Common myeloid progenitor, CD34-positive (primary cell): ENCODE results near the gene OXA1L.
"Not testable (repeated sequence)": the region's sequence is repeated elsewhere in the genome, so short reads cannot be mapped to it uniquely, and the experiment has no call there.

ENCODE experiments used
- CTCF ChIA-PET: fragments of 350-600 bp; sonication (Branson Sonifier 250); formaldehyde crosslinking; loops from one replicate; lab custom pipeline; 2021; ENCODE audit warnings: antibody characterized with exemption; lab: Charles Lee
- POLR2A ChIA-PET: fragments of 350-600 bp; sonication (Branson Sonifier 250); formaldehyde crosslinking; loops from one replicate; lab custom pipeline; 2021; ENCODE audit warnings: antibody characterized with exemption; lab: Charles Lee
- DNase-seq, 3 donors: peaks; one replicate each; pipeline versions ENCODE4 v3.0.0 to v3.0.0-alpha.2; 2013
- H3K27ac ChIP-seq, 2 experiments: 1 replicate in 1 of 2; 2 replicates in 1 of 2; pipeline ENCODE4 v1.7.0; 2013; ENCODE audit warnings: inconsistent platforms in 2 of 2, low read length in 2 of 2, mild to moderate bottlenecking in 2 of 2, low read depth in 1 of 2, moderate library complexity in 1 of 2; ENCODE audit not compliant: severe bottlenecking in 2 of 2, insufficient read depth in 1 of 2, poor library complexity in 1 of 2
- H3K27me3 ChIP-seq, 5 experiments: replicated peaks in 2 of 5; 1 replicate in 3 of 5; 2 replicates in 2 of 5; pipeline versions ENCODE4 v1.6.1 to v1.7.0; 2013; ENCODE audit warnings: low read length in 4 of 5, mild to moderate bottlenecking in 2 of 5, moderate library complexity in 2 of 5, inconsistent platforms in 1 of 5; ENCODE audit not compliant: insufficient read depth in 5 of 5, control insufficient read depth in 4 of 5
- H3K36me3 ChIP-seq, 4 experiments: 1 replicate in 2 of 4; 2 replicates in 2 of 4; pipeline versions ENCODE4 v1.6.1 to v1.7.0; 2013; ENCODE audit warnings: low read length in 3 of 4, control low read depth in 1 of 4, mild to moderate bottlenecking in 1 of 4; ENCODE audit not compliant: control insufficient read depth in 4 of 4, insufficient read depth in 4 of 4
- H3K4me1 ChIP-seq, 4 experiments: 1 replicate in 3 of 4; 2 replicates in 1 of 4; pipeline versions ENCODE4 v1.6.1 to v1.7.1; 2013; ENCODE audit warnings: low read length in 3 of 4, mild to moderate bottlenecking in 3 of 4, control low read depth in 1 of 4, inconsistent platforms in 1 of 4, moderate library complexity in 1 of 4; ENCODE audit not compliant: control insufficient read depth in 4 of 4, insufficient read depth in 4 of 4; ENCODE audit errors: control extremely low read depth in 1 of 4
- H3K4me3 ChIP-seq, 7 experiments: 1 replicate in 4 of 7; 2 replicates in 3 of 7; pipeline versions ENCODE4 v1.5.1 to v1.7.0; 2013; ENCODE audit warnings: mild to moderate bottlenecking in 7 of 7, low read length in 6 of 7, moderate library complexity in 6 of 7, inconsistent platforms in 2 of 7, low read depth in 2 of 7, control low read depth in 1 of 7; ENCODE audit not compliant: insufficient read depth in 4 of 7, control insufficient read depth in 1 of 7; ENCODE audit errors: extremely low read depth in 1 of 7
- H3K9me3 ChIP-seq, 5 experiments: 1 replicate in 4 of 5; 2 replicates in 1 of 5; pipeline versions ENCODE4 v1.6.1 to v1.7.1; 2013; ENCODE audit warnings: low read length in 4 of 5, mild to moderate bottlenecking in 2 of 5, inconsistent platforms in 1 of 5, low read depth in 1 of 5, moderate library complexity in 1 of 5; ENCODE audit not compliant: control insufficient read depth in 4 of 5, insufficient read depth in 2 of 5; ENCODE audit errors: control extremely low read depth in 1 of 5
- WGBS: methylation state at CpG from one replicate; pipeline ENCODE4 v1.1.5; 2013; ENCODE audit not compliant: insufficient coverage; 5-methylcytosine and 5-hydroxymethylcytosine counted together

The OXA1L gene

DNA sequence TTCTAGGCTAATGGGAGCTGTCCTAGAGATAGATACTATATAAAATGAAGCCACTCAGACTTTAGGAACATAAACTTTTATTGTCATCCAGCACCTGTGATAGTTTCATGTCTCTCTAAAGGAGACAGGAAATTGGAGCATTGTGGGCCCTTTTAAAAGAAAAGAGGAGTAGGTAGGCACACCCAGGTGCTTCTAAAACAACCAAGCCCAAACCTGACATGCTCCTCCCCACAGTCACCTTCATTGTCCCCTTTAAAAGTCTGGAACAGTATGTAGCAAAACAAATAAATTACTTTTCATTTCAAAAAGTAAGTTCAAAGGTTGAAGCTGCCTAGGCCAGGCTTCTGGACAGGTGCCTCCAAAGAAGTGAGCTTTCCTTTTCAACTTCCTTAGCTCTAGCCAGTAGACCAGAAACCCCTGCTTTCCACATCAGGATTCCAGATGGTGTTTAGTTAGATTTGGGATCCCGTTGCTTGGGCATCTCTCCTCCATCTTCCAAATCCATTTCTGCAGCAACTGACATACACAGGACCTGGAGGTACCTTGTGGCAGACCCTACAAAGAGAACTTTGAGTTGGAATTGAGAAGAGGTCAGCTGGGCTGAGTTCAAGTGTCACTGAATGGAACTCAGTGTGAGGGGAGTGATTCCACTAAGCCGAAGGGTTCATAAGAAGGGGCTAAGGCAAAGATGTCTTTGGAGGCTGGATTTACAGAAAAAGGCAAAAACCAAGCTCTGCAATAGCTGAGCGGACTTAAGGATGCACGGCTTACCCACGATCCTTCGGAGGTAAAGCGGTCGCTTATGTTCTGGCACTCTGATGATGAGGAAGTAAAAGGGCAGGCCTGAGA, 6.9 kb downstream of the OXA1L start:
- Histone ChIP-seq H3K27me3 (no peaks in the 10 kb centered on the region), H3K36me3 (peaks cover 11 to 58% (median 40%) of the 10 kb centered on the region in 4 experiments), H3K9me3 (no peaks in the 10 kb centered on the region), H3K27ac (no peak overlapping the region), H3K4me1 (no peaks in the 10 kb centered on the region), H3K4me3 (no peak overlapping the region)
- DNase-seq: no peak
- POLR2A ChIA-PET: no interaction called here
- CTCF ChIA-PET: interaction anchor here (0.8 to 2.7 kb wide), 5 partner anchors 8 to 79 kb away, joined by 3 to 6 read pairs (median 4); no protein-coding TSS in a partner anchor
- WGBS: 98% methylated on average over 7 of the region's 8 CpGs

DNA sequence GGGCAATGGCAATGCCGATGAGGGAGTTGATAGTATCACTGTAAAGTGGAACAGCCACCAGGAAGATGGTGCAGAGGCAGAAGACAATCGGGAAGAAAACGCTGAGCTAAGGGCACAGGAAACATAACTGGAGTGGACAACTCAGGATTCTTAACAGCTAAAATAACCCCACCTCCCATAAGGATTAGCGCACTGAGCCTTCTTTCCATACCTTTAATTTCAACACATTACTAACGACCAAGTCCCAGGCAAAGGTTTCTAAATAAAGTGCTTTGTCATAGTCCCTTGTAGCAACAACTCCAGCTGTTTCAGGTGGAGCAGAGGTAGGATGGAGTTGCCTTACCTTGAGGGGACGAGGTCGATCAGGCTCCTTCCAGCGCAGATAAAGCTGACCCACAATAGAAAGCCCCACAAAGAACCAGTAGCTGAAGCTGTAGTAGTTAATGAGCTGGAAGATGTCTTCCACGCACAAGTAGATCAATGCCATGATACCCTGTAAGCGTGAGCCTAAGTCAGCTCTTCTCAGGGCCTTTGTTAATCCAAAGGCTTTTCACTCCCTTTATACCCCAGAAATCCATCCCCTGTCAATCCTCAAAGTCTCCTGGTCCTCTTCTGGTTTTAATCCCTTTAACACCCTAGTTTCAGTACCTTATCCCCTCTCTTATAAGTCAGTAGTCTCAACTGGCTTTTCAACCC, 7.7 kb downstream of the OXA1L start:
- no peak for DNase-seq
- 93% methylated on average over 7 of the region's 10 CpGs for WGBS
- no peaks in the 10 kb centered on the region for H3K9me3 ChIP-seq
- no peaks in the 10 kb centered on the region for H3K27me3 ChIP-seq
- ChIA-PET CTCF (interaction anchor here (0.8 to 2.7 kb wide), 5 partner anchors 9 to 79 kb away, joined by 3 to 6 read pairs (median 4); no protein-coding TSS in a partner anchor), POLR2A (no interaction called here)
- H3K4me3 ChIP-seq: no peak overlapping the region
- H3K27ac ChIP-seq: no peak overlapping the region
- H3K4me1 ChIP-seq: no peaks in the 10 kb centered on the region
- H3K36me3 ChIP-seq: peaks cover 8 to 52% (median 38%) of the 10 kb centered on the region in 4 experiments

DNA sequence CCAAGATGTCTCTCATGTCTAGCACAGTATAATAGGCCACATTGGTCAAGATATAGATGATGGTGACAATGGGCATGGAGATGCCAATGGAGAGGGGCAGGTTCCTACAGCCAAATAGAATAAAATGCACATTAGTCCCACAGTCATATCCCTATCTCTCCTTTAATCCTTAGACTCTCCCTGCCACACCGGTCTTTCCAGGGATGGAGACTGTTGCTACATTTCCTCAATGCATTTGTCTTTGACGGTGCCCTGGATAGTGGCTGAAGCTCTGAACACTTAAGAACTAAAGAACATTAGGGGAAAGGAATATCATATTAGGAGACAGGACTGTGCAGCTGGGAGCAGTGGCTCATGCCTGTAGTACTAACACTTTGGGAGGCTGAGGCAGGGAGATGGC, 9.7 kb downstream of the OXA1L start:
- no peaks in the 10 kb centered on the region for H3K27me3 ChIP-seq
- H3K4me3 ChIP-seq: no peak overlapping the region
- peaks cover 0 to 31% (median 17%) of the 10 kb centered on the region in 4 experiments for H3K36me3 ChIP-seq
- H3K4me1 ChIP-seq: peaks cover 0 to 5% (median 0%) of the 10 kb centered on the region in 4 experiments
- H3K9me3 ChIP-seq: no peaks in the 10 kb centered on the region
- POLR2A ChIA-PET: no interaction called here
- WGBS: 100% methylated on average over 2 of the region's 2 CpGs
- CTCF ChIA-PET: interaction anchor here (0.8 kb wide), 1 partner anchor 33 kb away, joined by 3 read pairs; no protein-coding TSS in a partner anchor
- DNase-seq: no peak
- H3K27ac ChIP-seq: no peak overlapping the region

DNA sequence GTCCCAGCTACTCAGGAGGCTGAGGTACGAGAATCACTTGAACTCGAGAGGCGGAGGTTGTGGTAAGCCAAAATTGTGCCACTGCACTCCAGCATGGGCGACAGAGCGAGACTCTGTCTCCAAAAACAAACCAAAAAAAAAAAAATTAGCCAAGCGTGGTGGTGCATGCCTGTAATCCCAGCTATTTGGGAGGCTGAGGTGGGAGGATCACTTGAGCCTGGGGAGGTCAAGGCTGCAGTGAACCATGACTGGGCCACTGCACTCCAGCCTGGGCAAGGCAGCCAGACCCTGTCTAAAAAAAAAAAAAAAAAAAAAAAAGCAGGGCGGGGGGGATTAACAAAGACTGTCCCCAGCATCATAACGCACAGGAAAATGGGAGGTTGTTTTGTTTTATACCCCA, 10.4 kb downstream of the OXA1L start:
- peaks cover 0 to 26% (median 12%) of the 10 kb centered on the region in 4 experiments for H3K36me3 ChIP-seq
- H3K9me3 ChIP-seq, H3K4me1 ChIP-seq, H3K27ac ChIP-seq, H3K4me3 ChIP-seq, DNase-seq, H3K27me3 ChIP-seq, POLR2A ChIA-PET: not testable (repeated sequence)
- CTCF ChIA-PET: interaction anchor here (0.7 kb wide), 1 partner anchor 20 kb away, joined by 3 read pairs; no protein-coding TSS in a partner anchor
- WGBS: no CpG with 5 or more reads among the region's 8 CpGs

DNA sequence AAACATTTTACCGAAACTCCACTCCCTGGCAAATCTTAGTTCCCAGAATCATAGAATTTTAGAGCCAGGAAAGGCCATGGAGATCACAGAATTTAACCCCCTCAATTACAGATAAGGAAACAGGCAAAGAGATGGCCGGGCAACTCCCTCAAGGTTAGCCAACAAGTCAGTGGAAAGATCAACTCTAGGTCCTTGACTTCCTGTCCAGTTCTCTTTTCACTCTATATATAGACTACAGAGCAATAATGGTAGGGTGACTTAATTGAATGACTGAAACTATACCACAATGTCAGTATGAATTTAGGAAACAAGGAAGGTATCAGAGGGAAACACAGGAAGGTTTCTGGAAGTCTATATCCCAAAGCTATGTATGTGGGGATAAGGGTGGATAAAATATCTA, 11.6 kb downstream of the OXA1L start:
- ChIA-PET POLR2A (no interaction called here), CTCF (interaction anchor here (1.3 to 1.8 kb wide), 2 partner anchors 76 to 77 kb away, joined by 3 read pairs; no protein-coding TSS in a partner anchor)

DNA sequence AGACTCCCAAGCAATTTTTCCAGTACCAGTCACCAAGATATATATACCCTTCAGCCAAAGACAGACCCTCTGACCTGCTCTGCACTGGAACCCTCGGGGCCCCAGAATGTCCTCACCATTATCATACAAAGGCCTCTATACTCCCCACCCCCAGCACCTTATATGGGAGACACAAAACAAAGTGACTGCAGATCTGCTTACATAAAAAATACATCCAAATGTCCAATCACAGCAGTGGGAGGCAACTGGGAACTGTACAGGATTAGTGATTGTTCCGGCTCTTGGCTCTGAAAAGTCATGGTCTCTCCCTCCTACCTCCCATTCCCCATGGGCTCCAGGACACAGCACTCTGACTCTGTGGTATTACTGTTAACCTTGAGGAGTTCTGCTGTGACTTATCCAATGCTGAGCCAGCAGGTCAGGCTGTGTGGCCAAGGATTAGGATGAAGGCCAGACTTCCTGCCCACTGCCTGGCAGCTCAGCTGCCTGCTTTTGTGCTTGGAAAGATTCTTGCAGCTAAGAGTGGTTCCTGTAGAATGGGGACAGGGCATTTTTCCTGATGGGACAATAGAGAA, 13.7 kb downstream of the OXA1L start:
- no peak overlapping the region for H3K4me3 ChIP-seq
- H3K27me3 ChIP-seq: no peaks in the 10 kb centered on the region
- peaks cover 0 to 16% (median 2%) of the 10 kb centered on the region in 4 experiments for H3K4me1 ChIP-seq
- no peak for DNase-seq
- POLR2A ChIA-PET: no interaction called here
- CTCF ChIA-PET: interaction anchor here (0.9 kb wide), 1 partner anchor 37 kb away, joined by 3 read pairs; no protein-coding TSS in a partner anchor
- WGBS: 100% methylated on average over 1 of the region's 2 CpGs
- no peak overlapping the region for H3K27ac ChIP-seq
- no peaks in the 10 kb centered on the region for H3K9me3 ChIP-seq
- H3K36me3 ChIP-seq: peaks cover 0 to 5% (median 0%) of the 10 kb centered on the region in 4 experiments

More for the DNA sequence above, 11.6 kb downstream of the OXA1L start:
- no peak overlapping the region for H3K4me3 ChIP-seq
- peaks cover 0 to 9% (median 0%) of the 10 kb centered on the region in 4 experiments for H3K4me1 ChIP-seq
- no peaks in the 10 kb centered on the region for H3K9me3 ChIP-seq
- WGBS: 100% methylated on average over 1 of the region's 2 CpGs
- no peak overlapping the region for H3K27ac ChIP-seq
- DNase-seq: no peak
- no peaks in the 10 kb centered on the region for H3K27me3 ChIP-seq
- peaks cover 0 to 18% (median 9%) of the 10 kb centered on the region in 4 experiments for H3K36me3 ChIP-seq
